H1 (cell line): Measurements from ENCODE around the gene GALNT17. TPM values are rescaled to one million over a fixed set of nuclear protein-coding genes. Genes with fewer than 3 reads are reported as not detected.

ENCODE experiments used
- CTCF ChIA-PET: fragments of 300-600 bp; sonication (Branson Sonifier 250); formaldehyde crosslinking; loops from one replicate; lab custom pipeline; 2021; ENCODE audit not compliant: partially characterized antibody; lab: Charles Lee
- POLR2A ChIA-PET: fragments of 300-600 bp; sonication (Branson Sonifier 250); formaldehyde crosslinking; loops from one replicate; lab custom pipeline; 2021; ENCODE audit warnings: inconsistent platforms; ENCODE audit not compliant: partially characterized antibody; lab: Charles Lee
- DNase-seq, 2 experiments: peaks; one replicate each; pipeline versions ENCODE4 v3.0.0 to v3.0.0-alpha.2; 2010 to 2022; ENCODE audit warnings: low spot score in 2 of 2, low read depth in 1 of 2, mixed read lengths in 1 of 2
- FAIRE-seq: peaks from 2 replicates; lab custom pipeline; 2011; peaks lifted over from hg19 to GRCh38; lab: Jason Lieb, UNC
- H2AFZ ChIP-seq: 2 replicates; pipeline ENCODE4 v1.8.1; 2012; ENCODE audit warnings: low read length, inconsistent platforms
- H2AK5ac ChIP-seq: 2 replicates; pipeline ENCODE4 v1.6.1; 2013; ENCODE audit warnings: low read depth, low read length
- H2BK120ac ChIP-seq: replicated peaks from 2 replicates; pipeline ENCODE3; 2013; ENCODE audit warnings: low read depth, low read length, inconsistent platforms
- H2BK12ac ChIP-seq: 2 replicates; pipeline ENCODE4 v1.6.1; 2013; ENCODE audit warnings: low read depth, low read length
- H2BK15ac ChIP-seq: 2 replicates; pipeline ENCODE4 v1.6.1; 2013; ENCODE audit warnings: low read length
- H2BK20ac ChIP-seq: 2 replicates; pipeline ENCODE4 v1.6.1; 2013; ENCODE audit warnings: low read length
- H2BK5ac ChIP-seq: 2 replicates; pipeline ENCODE4 v1.6.1; 2013; ENCODE audit warnings: low read depth, low read length
- H3K14ac ChIP-seq: 2 replicates; pipeline ENCODE4 v1.6.1; 2013; ENCODE audit warnings: inconsistent platforms; ENCODE audit not compliant: insufficient read length
- H3K18ac ChIP-seq: 2 replicates; pipeline ENCODE4 v1.6.1; 2013; ENCODE audit warnings: low read length; ENCODE audit errors: extremely low read depth
- H3K23ac ChIP-seq: 2 replicates; pipeline ENCODE4 v1.6.1; 2013; ENCODE audit warnings: inconsistent platforms; ENCODE audit not compliant: insufficient read length
- H3K23me2 ChIP-seq: 2 replicates; pipeline ENCODE4 v1.6.1; 2013; ENCODE audit warnings: low read depth, low read length
- H3K27ac ChIP-seq: 2 replicates; pipeline ENCODE4 v1.6.1; 2011; ENCODE audit warnings: low read depth, low read length, inconsistent platforms
- H3K27me3 ChIP-seq, 4 experiments: replicated peaks in 1 of 4; 1 replicate in 1 of 4; 2 replicates in 3 of 4; pipeline versions ENCODE4 v1.6.1 to v1.8.1; 2011 to 2013; ENCODE audit warnings: low read length in 3 of 4, mild to moderate bottlenecking in 3 of 4, inconsistent platforms in 2 of 4, mixed read lengths in 2 of 4, moderate library complexity in 1 of 4; ENCODE audit not compliant: control insufficient read depth in 3 of 4, insufficient read depth in 3 of 4; ENCODE audit errors: extremely low read depth in 1 of 4
- H3K36me3 ChIP-seq, 4 experiments: 2 replicates each; pipeline versions ENCODE4 v1.6.1 to v1.8.1; 2011 to 2013; ENCODE audit warnings: mild to moderate bottlenecking in 4 of 4, low read length in 3 of 4, moderate library complexity in 2 of 4, control low read depth in 1 of 4, inconsistent platforms in 1 of 4; ENCODE audit not compliant: insufficient read depth in 4 of 4, control insufficient read depth in 2 of 4
- H3K4ac ChIP-seq: replicated peaks from 2 replicates; pipeline ENCODE3; 2013; ENCODE audit warnings: low read length, low read depth, mixed read lengths, inconsistent platforms; ENCODE audit not compliant: insufficient read length
- H3K4me1 ChIP-seq, 4 experiments: replicated peaks in 1 of 4; 1 replicate in 1 of 4; 2 replicates in 3 of 4; pipeline versions ENCODE4 v1.6.1 to v1.8.1; 2011 to 2013; ENCODE audit warnings: low read length in 3 of 4, inconsistent platforms in 2 of 4, mixed read lengths in 1 of 4; ENCODE audit not compliant: insufficient read depth in 4 of 4, control insufficient read depth in 3 of 4
- H3K4me2 ChIP-seq, 2 experiments: 2 replicates each; pipeline versions ENCODE4 v1.6.1 to v1.8.1; 2011 to 2013; ENCODE audit warnings: low read depth in 2 of 2, low read length in 2 of 2, control low read depth in 1 of 2, inconsistent platforms in 1 of 2, mild to moderate bottlenecking in 1 of 2; ENCODE audit not compliant: insufficient read depth in 1 of 2
- H3K4me3 ChIP-seq, 4 experiments: fragments of 200-600, 300-600 bp in 1 of 4; sonication (generic), shearing (Covaris generic), sonication (Bioruptor Twin) in 1 of 4; 2 replicates each; pipeline versions ENCODE4 v1.5.1 to v1.8.1; 2011 to 2016; ENCODE audit warnings: low read length in 4 of 4, low read depth in 3 of 4, control low read depth in 2 of 4, inconsistent platforms in 2 of 4, mild to moderate bottlenecking in 2 of 4, mixed read lengths in 1 of 4, moderate library complexity in 1 of 4; ENCODE audit not compliant: insufficient read depth in 2 of 4; ENCODE audit errors: extremely low read depth in 1 of 4
- H3K56ac ChIP-seq: replicated peaks from 2 replicates; pipeline ENCODE3; 2013; ENCODE audit warnings: low read depth, mild to moderate bottlenecking, mixed read lengths, low read length, inconsistent platforms; ENCODE audit not compliant: insufficient read length
- H3K79me1 ChIP-seq: 2 replicates; pipeline ENCODE4 v1.6.1; 2013; ENCODE audit warnings: low read depth, low read length, control low read depth
- H3K79me2 ChIP-seq, 2 experiments: 2 replicates each; pipeline versions ENCODE4 v1.6.1 to v1.8.1; 2012 to 2013; ENCODE audit warnings: low read length in 2 of 2, mild to moderate bottlenecking in 2 of 2, inconsistent platforms in 1 of 2; ENCODE audit not compliant: insufficient read depth in 2 of 2, control insufficient read depth in 1 of 2
- H3K9ac ChIP-seq, 4 experiments: replicated peaks in 1 of 4; 1 replicate in 1 of 4; 2 replicates in 3 of 4; pipeline versions ENCODE4 v1.6.1 to v1.8.1; 2011 to 2013; ENCODE audit warnings: low read depth in 3 of 4, low read length in 3 of 4, control low read depth in 2 of 4, mild to moderate bottlenecking in 2 of 4, moderate library complexity in 2 of 4, inconsistent platforms in 1 of 4; ENCODE audit errors: extremely low read depth in 1 of 4
- H3K9me3 ChIP-seq, 2 experiments: 2 replicates each; pipeline versions ENCODE4 v1.6.1 to v1.8.1; 2012 to 2013; ENCODE audit warnings: mild to moderate bottlenecking in 2 of 2, moderate library complexity in 2 of 2, control low read depth in 1 of 2, inconsistent platforms in 1 of 2, low read depth in 1 of 2, low read length in 1 of 2, mixed read lengths in 1 of 2; ENCODE audit not compliant: insufficient read depth in 2 of 2
- H4K20me1 ChIP-seq, 2 experiments: replicated peaks in 1 of 2; 2 replicates each; pipeline versions ENCODE3 to v1.8.1; 2011 to 2013; ENCODE audit warnings: inconsistent platforms in 2 of 2, low read length in 2 of 2, mild to moderate bottlenecking in 1 of 2; ENCODE audit not compliant: insufficient read depth in 2 of 2, control insufficient read depth in 1 of 2
- H4K5ac ChIP-seq: 2 replicates; pipeline ENCODE4 v1.6.1; 2013; ENCODE audit warnings: low read length, low read depth, mixed read lengths, inconsistent platforms; ENCODE audit not compliant: insufficient read length
- H4K8ac ChIP-seq: 2 replicates; pipeline ENCODE4 v1.8.0; 2013; ENCODE audit warnings: mild to moderate bottlenecking, moderate library complexity, low read length, inconsistent platforms; ENCODE audit not compliant: insufficient read depth; ENCODE audit errors: extremely low read depth
- H4K91ac ChIP-seq: replicated peaks from 2 replicates; pipeline ENCODE3; 2013; ENCODE audit warnings: low read length, mixed read lengths, inconsistent platforms; ENCODE audit not compliant: insufficient read length
- BCL11A ChIP-seq, 2 experiments: IDR thresholded peaks; one replicate each; pipeline ENCODE4 v1.6.1; 2011; ENCODE audit warnings: low read depth in 2 of 2, low read length in 2 of 2, mild to moderate bottlenecking in 2 of 2
- BRCA1 ChIP-seq: IDR thresholded peaks from 2 replicates; pipeline ENCODE4 v1.6.1; 2012; ENCODE audit warnings: low read depth, low read length, improper control_type of control experiment
- CBX5 ChIP-seq: fragments of 300-800, 300-1000 bp; sonication (generic); IDR thresholded peaks from 2 replicates; pipeline ENCODE4 v1.7.1; 2016; ENCODE audit warnings: antibody characterized with exemption, low read length, low read depth
- CHD1 ChIP-seq: IDR thresholded peaks from 2 replicates; pipeline ENCODE4 v1.6.1; 2012; ENCODE audit warnings: low read depth, low read length, improper control_type of control experiment
- CREB1 ChIP-seq: IDR thresholded peaks from 2 replicates; pipeline ENCODE4 v1.6.1; 2012; ENCODE audit warnings: inconsistent platforms
- JUN ChIP-seq: IDR thresholded peaks from 2 replicates; pipeline ENCODE4 v1.6.1; 2011; ENCODE audit warnings: low read depth, mild to moderate bottlenecking, improper control_type of control experiment, low read length
- KDM1A ChIP-seq: fragments of 200-600, 300-600 bp; sonication (generic); IDR thresholded peaks from 2 replicates; pipeline ENCODE4 v1.7.1; 2016; ENCODE audit warnings: mild to moderate bottlenecking, low read length, borderline replicate concordance
- TAF7 ChIP-seq: optimal IDR thresholded peaks from 2 replicates; pipeline ENCODE3; 2011; ENCODE audit warnings: low read depth, mild to moderate bottlenecking, inconsistent platforms, low read length, moderate library complexity, borderline replicate concordance
- whole genome bisulfite sequencing, 2 experiments: shearing (Covaris generic) in 1 of 2; methylation state at CpG; one replicate each; pipeline versions ENCODE4 v1.1.6 to v1.1.7; 2013 to 2015; ENCODE audit warnings: low lambda C conversion rate in 2 of 2, mixed read lengths in 2 of 2, inconsistent platforms in 1 of 2, low coverage in 1 of 2, missing lambda C conversion rate in 1 of 2; ENCODE audit not compliant: insufficient replicate concordance in 2 of 2, insufficient coverage in 1 of 2, insufficient read length in 1 of 2; ENCODE audit errors: extremely low coverage in 1 of 2, missing lambda C conversion rate in 1 of 2; 5-methylcytosine and 5-hydroxymethylcytosine counted together
- polyA plus RNA-seq, 7 experiments: library from polyadenylated mRNA; depleted of rRNA in 3 of 7; stranded (reverse) in 5 of 7; unstranded in 2 of 7; fragments of >200 nt in 5 of 7; fragments of 200-250 nt in 2 of 7; gene quantifications; 1 replicate in 5 of 7; 2 replicates in 1 of 7; 4 replicates in 1 of 7; pipeline versions ENCODE4 v1.2.1 to v1.2.3, GENCODE V29; 2011 to 2013; ENCODE audit warnings: missing spikeins in 2 of 7, mixed read lengths in 2 of 7
- total RNA-seq: library from RNA; stranded (reverse); fragmentation: NEBNext Ultra II Directional; extraction: Animal tissue kit (Norgen Biotek cat#: 25700); gene quantifications from 2 replicates; pipeline ENCODE4 v1.2.1, GENCODE V29; 2021

Gene GALNT17
- total and polyA plus RNA-seq, 2 of the 8 experiments (the other 6 are each of a cell fraction or from before 2014, with no cell fraction given), result 37.7 to 47.0 TPM

DNA sequence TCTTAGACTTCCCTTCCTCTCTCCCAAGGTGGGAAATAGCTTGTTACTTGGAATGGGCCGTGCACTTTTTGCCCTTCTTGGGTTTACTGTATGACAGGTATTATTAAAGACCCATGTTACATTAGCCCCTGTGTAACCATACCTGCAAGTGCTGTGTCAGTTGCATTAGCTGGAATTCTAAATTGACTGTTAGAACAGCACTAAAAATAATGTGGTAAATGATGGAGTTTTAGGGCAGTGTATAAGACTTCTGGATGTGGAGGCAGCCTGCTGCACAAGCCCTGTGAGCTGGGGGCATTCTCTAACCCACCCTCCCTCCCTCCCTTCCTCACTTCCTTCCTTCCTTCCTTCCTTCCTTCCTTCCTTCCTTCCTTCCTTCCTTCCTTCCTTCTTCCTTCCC lies 52.7 kb downstream of the GALNT17 start:
- Histone ChIP-seq H4K20me1 (peaks cover 0 to 4% of the 10 kb centered on the region in 2 experiments), H2BK120ac (no peak overlapping the region), H4K91ac (no peak overlapping the region), H4K8ac (no peak overlapping the region), H4K5ac (no peak overlapping the region), H3K23me2 (no peaks in the 10 kb centered on the region), H2AK5ac (no peak overlapping the region), H3K14ac (no peak overlapping the region), H3K4me2 (no peak overlapping the region), H2BK5ac (no peak overlapping the region), H3K4me3 (no peak overlapping the region), H3K79me1 (peaks cover 20% of the 10 kb centered on the region), H3K36me3 (peaks cover 0 to under 1% (median 0%) of the 10 kb centered on the region in 4 experiments; a peak in 1 of 8 replicates), H3K9ac (no peak overlapping the region), H3K27ac (no peak overlapping the region), H3K4me1 (peaks cover 0 to 3% (median under 1%) of the 10 kb centered on the region in 4 experiments; a peak in 3 of 7 replicates), H3K23ac (no peak overlapping the region), H2BK20ac (no peak overlapping the region), H3K56ac (no peak overlapping the region), H3K18ac (no peak overlapping the region), H2BK15ac (no peak overlapping the region), H2BK12ac (no peak overlapping the region), H3K4ac (no peak overlapping the region), H2AFZ (no peak overlapping the region), H3K9me3 (peaks cover 4 to 15% of the 10 kb centered on the region in 2 experiments; a peak in 2 of 4 replicates), H3K27me3 (no peaks in the 10 kb centered on the region), H3K79me2 (peaks cover 0 to 84% of the 10 kb centered on the region in 2 experiments; a peak in 3 of 4 replicates)
- ChIA-PET POLR2A (no interaction called here), CTCF (interaction anchor here (0.7 to 1.1 kb wide), 3 partner anchors 280 to 551 kb away, joined by 3 to 4 read pairs (median 3); no protein-coding TSS in a partner anchor)
- DNase-seq (no peak), FAIRE-seq (no peak)
- WGBS, 2 experiments, result 75% methylated on average over 1 of the region's 1 CpG; no CpG with 5 or more reads in 1 of the 2 experiments
- no peak for TF ChIP-seq KDM1A
- TF ChIP-seq TAF7, result no peak
- TF ChIP-seq JUN, result no peak
- no peak for TF ChIP-seq BCL11A (IDR thresholded peaks at IDR 0.05; ENCODE audit: low read depth in 2 of 2, low read length in 2 of 2)
- TF ChIP-seq BRCA1, result no peak
- no peak for TF ChIP-seq CREB1
- TF ChIP-seq CHD1, result no peak
- TF ChIP-seq CBX5, result no peak
